Mononuclear cell (primary cell): ENCODE results near the gene NEK5. TPM values are rescaled to one million over a fixed set of nuclear protein-coding genes. Genes with fewer than 3 reads are reported as not detected.
"Not testable (repeated sequence)": the region's sequence is repeated elsewhere in the genome, so short reads cannot be mapped to it uniquely, and the experiment has no call there.

Experiments
- H3K27me3 ChIP-seq: 2 replicates; pipeline ENCODE4 v1.6.0; 2011; ENCODE audit warnings: low read length, control low read depth; ENCODE audit not compliant: insufficient read depth
- H3K4me1 ChIP-seq: 2 replicates; pipeline ENCODE4 v1.5.1; 2011; ENCODE audit warnings: mild to moderate bottlenecking, low read length, control low read depth; ENCODE audit not compliant: insufficient read depth
- H3K4me3 ChIP-seq: 2 replicates; pipeline ENCODE4 v1.5.1; 2011; ENCODE audit warnings: mild to moderate bottlenecking, low read length, moderate library complexity
- H3K9me3 ChIP-seq: 2 replicates; pipeline ENCODE4 v1.5.1; 2011; ENCODE audit warnings: low read depth, mild to moderate bottlenecking, control low read depth, low read length
- total RNA-seq: library from RNA; depleted of rRNA; stranded (reverse); fragments of >200 nt; gene quantifications from one replicate; pipeline ENCODE4 v1.2.3, GENCODE V29; 2012

Gene NEK5
- total RNA-seq, 1 donor: under 0.01 TPM

DNA sequence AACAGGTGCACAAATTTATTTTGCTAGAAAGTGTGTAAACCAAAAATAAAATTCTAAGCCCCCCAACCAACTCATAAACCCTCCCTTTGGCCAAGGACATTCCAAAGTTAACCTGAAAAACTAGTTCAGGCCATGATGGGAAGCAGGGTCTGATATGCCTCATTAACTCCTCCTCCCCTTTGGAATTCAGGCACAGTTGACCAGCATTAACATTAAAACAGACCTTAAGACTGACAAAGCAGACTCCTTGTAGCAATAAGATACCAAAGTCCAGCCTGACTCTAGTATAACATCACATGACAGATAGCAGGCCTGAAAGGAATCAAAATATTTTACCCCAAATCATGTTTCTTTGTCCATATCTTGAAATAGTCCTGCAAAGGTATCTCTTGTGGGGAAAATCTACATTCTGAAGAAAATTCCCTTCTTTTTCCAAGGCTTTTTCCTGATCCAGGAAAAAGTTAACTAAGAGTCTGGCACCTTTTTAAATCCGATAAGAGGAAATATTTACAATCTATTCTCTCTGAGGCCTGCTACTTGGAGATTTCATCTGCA, 19.7 kb downstream of the NEK5 start:
- no peaks in the 10 kb centered on the region for H3K9me3 ChIP-seq
- H3K4me1 ChIP-seq: no peaks in the 10 kb centered on the region
- peaks cover 10% of the 10 kb centered on the region for H3K27me3 ChIP-seq
- no peak overlapping the region for H3K4me3 ChIP-seq

DNA sequence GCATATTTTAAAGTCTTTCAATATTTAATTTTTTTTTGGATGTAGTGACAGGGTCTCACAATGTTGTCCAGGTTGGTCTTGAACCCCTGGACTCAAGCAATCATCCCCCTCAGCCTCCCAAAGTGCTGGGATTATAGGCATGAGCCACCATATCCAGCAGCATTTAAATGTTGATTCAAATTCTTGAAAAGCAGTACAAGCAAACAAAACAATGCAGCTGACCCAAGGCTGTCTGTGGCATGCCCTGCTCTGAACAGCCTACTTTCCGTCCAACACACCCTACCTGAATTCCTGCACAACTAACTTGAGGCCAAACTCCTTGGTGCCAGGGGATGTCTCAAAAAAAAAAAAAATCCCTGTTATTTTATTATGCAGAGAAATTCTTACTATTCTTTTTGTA, 23.0 kb downstream of the NEK5 start:
- Histone ChIP-seq H3K9me3 (no peaks in the 10 kb centered on the region), H3K27me3 (no peaks in the 10 kb centered on the region), H3K4me1 (no peaks in the 10 kb centered on the region), H3K4me3 (no peak overlapping the region)

DNA sequence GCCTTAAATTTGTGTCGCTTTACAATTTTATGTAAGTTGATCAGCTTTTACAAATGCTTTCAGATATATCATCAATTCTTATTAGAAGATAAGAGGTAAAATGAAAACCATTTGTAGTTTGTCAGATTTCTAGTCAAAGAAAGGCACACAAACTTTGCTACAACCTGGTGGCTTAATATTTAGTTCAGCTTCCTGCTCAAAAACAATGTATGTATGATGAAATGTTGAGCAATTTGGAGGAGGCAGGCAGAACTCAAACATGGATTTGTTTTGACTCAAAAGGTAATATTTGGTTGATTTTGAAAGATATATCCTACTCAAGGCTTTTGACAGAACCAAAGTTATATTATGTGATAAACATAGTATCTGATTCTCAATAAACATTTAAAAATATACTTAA, 24.2 kb downstream of the NEK5 start:
- Histone ChIP-seq H3K4me1 (no peaks in the 10 kb centered on the region), H3K9me3 (no peaks in the 10 kb centered on the region), H3K27me3 (no peaks in the 10 kb centered on the region), H3K4me3 (no peak overlapping the region)

DNA sequence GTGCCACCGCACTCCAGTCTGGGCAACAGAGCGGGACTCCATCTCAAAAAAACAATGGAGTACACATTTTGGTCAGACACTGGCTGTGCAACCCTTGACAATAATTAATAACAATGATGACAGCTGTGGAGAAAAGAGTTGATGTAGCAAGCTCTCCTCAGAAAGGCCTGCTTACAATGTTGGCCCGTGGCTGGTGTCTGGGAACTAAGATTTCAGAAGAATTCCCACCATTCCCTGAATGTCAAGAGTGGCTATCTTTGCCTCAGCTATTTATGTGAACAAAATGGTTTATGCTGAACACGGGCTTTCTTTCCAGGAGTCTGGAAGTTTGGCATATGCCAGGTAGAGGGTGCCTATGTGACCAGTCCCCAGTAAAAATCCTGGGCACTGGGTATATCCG, 25.5 kb downstream of the NEK5 start:
- Histone ChIP-seq H3K4me1 (no peaks in the 10 kb centered on the region), H3K9me3 (no peaks in the 10 kb centered on the region)

DNA sequence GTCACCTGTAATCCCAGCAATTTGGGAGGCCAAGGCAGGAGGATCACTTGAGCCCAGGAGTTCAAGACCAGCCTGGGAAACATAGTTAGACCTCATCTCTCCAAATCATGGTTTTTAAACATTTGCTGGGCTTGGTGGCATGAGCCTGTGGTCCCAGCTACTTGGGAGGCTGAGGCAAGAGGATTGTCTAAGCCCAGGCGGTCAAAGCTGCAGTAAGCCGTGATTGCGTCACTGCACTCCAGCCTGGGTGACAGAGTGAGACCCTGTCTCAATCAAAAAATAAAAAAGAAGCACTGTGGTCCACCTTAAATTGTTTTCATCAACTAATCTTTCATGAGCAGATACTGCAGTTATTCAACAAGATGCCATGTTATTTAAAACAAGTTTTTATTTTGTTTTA, 26.4 kb downstream of the NEK5 start:
- H3K4me1 ChIP-seq, H3K27me3 ChIP-seq, H3K4me3 ChIP-seq, H3K9me3 ChIP-seq: not testable (repeated sequence)

More for the DNA sequence above, 25.5 kb downstream of the NEK5 start:
- H3K4me3 ChIP-seq: no peak overlapping the region
- H3K27me3 ChIP-seq: no peaks in the 10 kb centered on the region

DNA sequence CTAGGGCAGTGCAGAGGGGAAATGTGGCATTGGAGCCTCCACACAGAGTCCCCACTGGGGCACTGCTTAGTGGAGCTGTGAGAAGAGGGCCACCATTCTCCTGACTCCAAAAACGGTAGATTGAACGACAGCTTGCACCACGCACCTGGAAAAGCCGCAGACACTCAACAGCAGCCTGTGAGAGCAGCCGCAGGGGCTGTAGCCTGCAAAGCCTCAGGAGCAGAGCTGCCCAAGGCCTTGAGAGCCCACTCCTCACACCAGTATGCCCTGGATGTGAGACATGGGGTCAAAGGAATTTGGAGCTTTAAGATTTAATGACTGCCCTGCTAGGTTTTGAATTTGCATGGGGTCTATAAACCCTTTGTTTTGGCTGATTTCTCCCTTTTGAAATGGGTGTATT, 31.7 kb downstream of the NEK5 start:
- H3K9me3 ChIP-seq: no peaks in the 10 kb centered on the region
- no peak overlapping the region for H3K4me3 ChIP-seq
- no peaks in the 10 kb centered on the region for H3K27me3 ChIP-seq
- H3K4me1 ChIP-seq: no peaks in the 10 kb centered on the region

DNA sequence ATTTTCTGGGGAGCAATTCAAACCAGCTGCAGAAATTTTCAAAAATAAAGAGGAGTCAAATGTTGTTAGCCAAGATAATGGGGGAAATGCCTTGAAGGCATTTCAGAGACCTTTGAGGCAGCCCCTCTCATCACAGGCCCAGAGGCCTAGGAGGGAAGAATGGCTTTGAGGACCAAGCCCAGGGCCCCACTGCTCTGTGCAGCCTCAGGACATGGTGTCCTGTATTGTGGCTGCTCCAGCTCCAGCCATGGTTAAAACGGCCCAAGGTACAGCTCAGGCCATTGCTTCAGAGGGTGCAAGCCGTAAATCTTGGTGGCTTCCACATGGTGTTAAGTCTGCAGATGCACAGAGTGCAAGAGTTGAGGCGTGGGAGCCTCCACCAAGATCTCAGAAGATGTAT, 32.1 kb downstream of the NEK5 start:
- Histone ChIP-seq H3K4me3 (no peak overlapping the region), H3K9me3 (no peaks in the 10 kb centered on the region), H3K4me1 (no peaks in the 10 kb centered on the region), H3K27me3 (no peaks in the 10 kb centered on the region)

DNA sequence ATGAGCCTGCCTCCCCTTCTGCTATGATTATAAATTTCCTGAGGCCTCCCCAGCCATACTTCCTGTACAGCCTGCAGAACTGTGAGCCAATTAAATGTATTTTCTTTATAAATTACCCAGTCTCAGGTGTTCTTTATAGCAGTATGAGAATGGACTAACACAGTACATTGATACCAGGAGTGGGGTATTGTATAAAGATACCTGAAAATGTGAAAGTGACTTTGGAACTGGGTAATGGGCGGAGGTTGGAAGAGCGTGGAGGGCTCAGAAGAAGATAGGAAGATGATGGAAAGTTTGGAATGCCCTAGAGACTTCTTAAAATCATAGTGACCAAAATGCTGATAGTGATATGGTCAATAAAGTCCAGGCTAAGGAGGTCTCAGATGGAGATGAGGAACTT, 32.8 kb downstream of the NEK5 start:
- Histone ChIP-seq H3K4me3 (no peak overlapping the region), H3K9me3 (no peaks in the 10 kb centered on the region), H3K27me3 (no peaks in the 10 kb centered on the region), H3K4me1 (no peaks in the 10 kb centered on the region)

DNA sequence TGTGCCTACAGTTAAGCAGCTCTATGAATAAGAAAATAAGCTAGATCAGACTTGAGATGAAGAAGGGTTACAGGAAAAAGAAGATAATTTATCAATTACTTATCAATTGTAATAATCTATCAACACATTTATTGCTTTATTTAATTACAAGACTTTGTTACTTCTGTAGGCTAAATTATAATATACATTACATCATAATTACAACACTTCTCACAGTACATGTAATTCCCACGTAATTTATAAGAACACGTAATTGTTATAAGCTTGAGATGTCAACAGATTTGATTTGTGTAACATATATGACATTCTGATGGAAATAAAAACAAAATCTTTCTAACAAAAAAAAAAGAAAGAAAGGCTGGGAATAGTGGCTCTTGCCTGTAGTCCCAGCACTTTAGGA, 36.8 kb downstream of the NEK5 start:
- H3K4me3 ChIP-seq: no peak overlapping the region
- no peaks in the 10 kb centered on the region for H3K27me3 ChIP-seq
- H3K9me3 ChIP-seq: no peaks in the 10 kb centered on the region
- H3K4me1 ChIP-seq: no peaks in the 10 kb centered on the region

DNA sequence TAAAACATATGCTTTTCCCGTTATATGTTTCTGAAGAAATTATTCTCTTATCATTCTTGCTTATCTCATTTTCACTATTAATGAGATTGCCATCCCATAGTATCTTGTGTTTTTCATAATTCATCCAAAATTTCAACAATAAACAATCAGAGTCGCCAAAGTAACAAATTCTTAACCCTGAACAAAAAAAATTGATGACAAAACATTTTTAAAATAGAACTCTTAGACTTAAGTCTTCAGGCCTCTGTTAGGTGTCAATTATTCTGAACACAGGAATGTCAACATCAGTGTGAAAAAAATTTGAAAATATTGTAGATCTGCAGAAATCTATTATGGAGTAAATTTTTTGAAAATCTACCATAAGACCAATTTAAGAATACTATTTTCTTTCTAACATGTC, 37.4 kb downstream of the NEK5 start:
- H3K4me3 ChIP-seq: no peak overlapping the region
- no peaks in the 10 kb centered on the region for H3K4me1 ChIP-seq
- no peaks in the 10 kb centered on the region for H3K9me3 ChIP-seq
- no peaks in the 10 kb centered on the region for H3K27me3 ChIP-seq

DNA sequence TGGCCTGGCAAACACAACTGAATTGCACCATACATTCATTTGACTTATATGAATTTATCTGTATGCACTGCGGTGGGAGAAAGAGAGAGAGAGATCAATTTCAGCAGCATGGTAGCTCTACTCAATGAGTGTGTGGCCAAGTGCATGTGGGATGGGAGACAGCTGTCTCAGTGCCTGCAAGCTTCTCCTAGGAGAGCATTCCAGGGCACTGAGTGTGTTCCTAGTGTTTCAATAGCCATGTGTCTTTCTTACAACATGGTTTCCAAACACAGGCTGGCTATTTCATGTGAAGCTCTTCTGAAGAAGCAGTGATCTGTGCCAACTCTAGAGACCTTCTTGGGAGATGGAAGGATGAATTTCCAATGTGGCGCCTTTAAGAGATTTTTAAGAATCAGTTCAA, 43.5 kb downstream of the NEK5 start:
- Histone ChIP-seq H3K4me3 (no peak overlapping the region), H3K9me3 (no peaks in the 10 kb centered on the region), H3K27me3 (no peaks in the 10 kb centered on the region), H3K4me1 (no peaks in the 10 kb centered on the region)

DNA sequence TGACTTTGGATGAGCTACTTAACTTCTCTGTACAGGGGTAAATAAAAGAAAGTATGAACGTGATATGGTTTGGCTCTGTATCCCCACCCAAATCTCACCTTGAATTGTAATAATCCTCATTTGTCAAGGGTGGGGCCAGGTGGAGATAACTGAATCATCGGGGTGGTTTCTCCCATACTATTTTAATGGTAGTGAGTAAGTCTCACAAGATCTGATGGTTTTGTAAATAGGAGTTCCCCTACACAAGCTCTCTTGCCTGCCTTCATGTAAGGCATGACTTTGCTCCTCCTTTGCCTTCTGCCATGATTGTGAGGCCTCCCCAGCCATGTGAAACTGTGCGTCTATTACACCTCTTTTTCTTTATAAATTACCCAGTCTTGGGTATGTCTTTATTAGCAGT, 43.9 kb downstream of the NEK5 start:
- not testable (repeated sequence) for H3K9me3 ChIP-seq, H3K4me1 ChIP-seq, H3K4me3 ChIP-seq, H3K27me3 ChIP-seq

DNA sequence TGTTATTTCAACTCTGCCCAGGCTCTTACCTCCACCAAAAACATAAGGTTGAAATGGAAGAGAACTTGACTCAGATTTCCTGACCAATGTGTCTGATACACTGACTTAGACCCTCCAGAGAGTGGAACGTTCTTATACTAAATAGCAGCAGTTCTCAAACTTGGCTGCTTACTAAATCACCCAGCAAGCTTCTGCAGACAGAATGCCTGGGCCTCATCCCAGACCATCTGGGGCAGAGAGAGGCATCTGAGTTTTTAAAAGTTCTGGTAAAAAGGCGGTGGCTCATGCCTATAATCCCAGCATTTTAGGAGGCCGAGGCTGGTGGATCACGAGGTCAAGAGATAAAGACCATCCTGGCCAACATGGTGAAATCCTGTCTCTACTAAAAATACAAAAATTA, 46.3 kb downstream of the NEK5 start:
- Histone ChIP-seq H3K4me1 (no peaks in the 10 kb centered on the region), H3K9me3 (no peaks in the 10 kb centered on the region), H3K27me3 (no peaks in the 10 kb centered on the region), H3K4me3 (no peak overlapping the region)

DNA sequence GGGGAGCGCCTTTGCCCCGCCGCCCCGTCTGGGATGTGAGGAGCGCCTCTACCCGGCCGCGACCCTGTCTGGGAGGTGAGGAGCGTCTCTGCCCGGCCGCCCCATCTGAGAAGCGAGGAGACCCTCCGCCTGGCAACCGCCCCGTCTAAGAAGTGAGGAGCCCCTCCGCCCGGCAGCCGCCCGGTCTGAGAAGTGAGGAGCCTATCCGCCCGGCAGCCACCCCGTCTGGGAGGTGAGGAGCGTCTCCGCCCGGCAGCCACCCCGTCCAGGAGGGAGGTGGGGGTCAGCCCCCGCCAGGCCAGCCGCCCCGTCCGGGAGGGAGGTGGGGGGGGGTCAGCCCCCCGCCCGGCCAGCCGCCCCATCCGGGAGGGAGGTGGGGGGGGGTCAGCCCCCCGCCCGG, 49.0 kb downstream of the NEK5 start:
- H3K27me3 ChIP-seq, H3K4me1 ChIP-seq, H3K9me3 ChIP-seq, H3K4me3 ChIP-seq: not testable (repeated sequence)

DNA sequence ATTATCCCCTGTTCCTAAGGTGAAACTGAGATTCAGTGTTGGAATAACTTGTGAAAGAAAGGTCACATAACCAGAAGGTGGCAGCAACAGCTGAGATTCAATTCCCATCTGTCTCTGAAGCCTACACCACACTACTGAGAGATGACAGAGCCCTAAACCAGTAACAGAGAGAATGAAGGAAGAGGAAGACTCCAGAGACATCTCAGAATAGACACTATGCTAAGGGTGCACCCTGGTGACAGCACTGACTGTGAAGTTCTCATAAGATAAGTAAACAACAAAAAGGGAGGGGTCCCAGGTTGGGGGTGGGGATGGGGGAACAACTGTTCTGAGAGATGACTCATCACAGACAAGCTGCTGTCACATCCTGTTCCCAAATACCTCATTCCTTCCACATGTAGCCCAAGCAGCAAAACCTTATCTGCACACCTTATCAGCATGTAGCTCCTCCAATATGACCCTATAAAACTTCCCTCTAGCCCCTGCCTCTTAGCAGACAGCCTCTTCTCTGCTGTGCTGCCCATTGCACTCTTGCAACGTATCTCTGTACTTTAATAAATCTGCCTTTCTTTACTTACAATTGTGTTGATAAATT, 57.8 kb downstream of the NEK5 start:
- no peak overlapping the region for H3K4me3 ChIP-seq
- H3K27me3 ChIP-seq: peaks cover 8% of the 10 kb centered on the region
- H3K4me1 ChIP-seq: no peaks in the 10 kb centered on the region
- H3K9me3 ChIP-seq: peaks cover 15% of the 10 kb centered on the region

DNA sequence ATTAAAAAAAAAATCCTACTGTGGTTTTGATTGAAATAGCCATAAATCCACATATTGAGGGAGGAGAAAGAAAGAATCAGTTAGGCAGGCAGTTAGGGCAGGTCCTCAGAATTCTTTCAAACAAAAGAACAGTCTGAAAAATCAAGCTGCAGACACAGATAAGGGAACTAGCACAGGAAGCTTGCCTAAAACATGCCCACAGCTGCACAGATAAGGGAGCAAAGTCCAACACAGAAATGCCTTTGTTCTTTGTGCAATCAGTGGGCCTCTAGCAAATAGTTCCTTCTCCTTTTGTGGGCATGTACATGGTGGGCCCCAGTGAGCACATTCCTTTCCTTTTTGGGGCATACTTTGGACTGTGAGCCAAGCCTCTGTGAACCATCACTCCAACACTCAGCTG, 61.6 kb downstream of the NEK5 start:
- Histone ChIP-seq H3K4me1 (no peaks in the 10 kb centered on the region), H3K27me3 (no peaks in the 10 kb centered on the region), H3K9me3 (peaks cover 15% of the 10 kb centered on the region), H3K4me3 (no peak overlapping the region)
